Measurements from ENCODE around the gene NUBP2. TPM values are rescaled to one million over a fixed set of nuclear protein-coding genes. Genes with fewer than 3 reads are reported as not detected.

The NUBP2 gene
- total and polyA plus RNA-seq, 2 donors (not counting 1 experiment from before 2014, with no cell fraction given) = 13.5 to 43.6 TPM

DNA sequence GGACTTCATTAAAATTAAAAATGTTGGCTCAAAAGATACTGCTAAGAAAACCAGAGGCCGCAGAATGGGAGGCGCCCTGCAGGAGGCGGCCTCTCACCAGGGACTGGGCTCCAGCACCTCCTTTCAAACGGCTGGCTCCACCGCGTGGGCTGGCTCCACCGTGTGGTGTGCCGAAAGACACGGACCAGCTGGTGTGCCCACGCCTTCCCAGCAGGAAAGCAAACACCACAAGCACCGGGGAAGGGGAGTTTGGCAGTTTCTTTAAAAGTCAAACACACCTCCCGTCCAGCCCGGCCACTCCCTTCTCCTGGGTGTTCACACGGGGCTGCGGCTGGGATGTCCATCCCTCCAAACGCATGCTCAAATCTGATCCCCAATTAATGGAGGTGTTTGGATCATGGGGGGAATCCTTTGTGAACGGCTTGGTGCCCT is 30.0 kb downstream of the NUBP2 start:
- Histone ChIP-seq H3K27ac (ENCODE audit: insufficient read depth, low read length) (no peak overlapping the region), H3K4me2 (ENCODE audit: extremely low read depth, insufficient read depth, low read length) (no peak overlapping the region), H3K4me3 (replicated peaks in 1 of 4; ENCODE audit: control extremely low read depth in 1 of 4, insufficient read depth in 1 of 4, low read depth in 3 of 4, low read length in 4 of 4) (no peak overlapping the region), H3K79me2 (ENCODE audit: control insufficient read depth, insufficient read depth, low read length) (no peaks in the 10 kb centered on the region), H3K36me3 (ENCODE audit: control insufficient read depth, insufficient read depth, low read length) (peaks cover 10% of the 10 kb centered on the region), H2AFZ (ENCODE audit: low read length) (peak overlapping the region; percentile 59), H3K9ac (ENCODE audit: insufficient read depth, low read length) (no peak overlapping the region), H3K27me3 (ENCODE audit: control insufficient read depth, insufficient read depth, low read length) (no peaks in the 10 kb centered on the region), H3K9me3 (ENCODE audit: control insufficient read depth, insufficient read depth, low read depth, low read length) (no peaks in the 10 kb centered on the region), H3K4me1 (ENCODE audit: control insufficient read depth, extremely low read depth, insufficient read depth, low read length) (peaks cover 3% of the 10 kb centered on the region), H4K20me1 (ENCODE audit: control insufficient read depth, extremely low read depth, insufficient read depth, low read length) (no peaks in the 10 kb centered on the region)
- TF ChIP-seq, protein P1, sequence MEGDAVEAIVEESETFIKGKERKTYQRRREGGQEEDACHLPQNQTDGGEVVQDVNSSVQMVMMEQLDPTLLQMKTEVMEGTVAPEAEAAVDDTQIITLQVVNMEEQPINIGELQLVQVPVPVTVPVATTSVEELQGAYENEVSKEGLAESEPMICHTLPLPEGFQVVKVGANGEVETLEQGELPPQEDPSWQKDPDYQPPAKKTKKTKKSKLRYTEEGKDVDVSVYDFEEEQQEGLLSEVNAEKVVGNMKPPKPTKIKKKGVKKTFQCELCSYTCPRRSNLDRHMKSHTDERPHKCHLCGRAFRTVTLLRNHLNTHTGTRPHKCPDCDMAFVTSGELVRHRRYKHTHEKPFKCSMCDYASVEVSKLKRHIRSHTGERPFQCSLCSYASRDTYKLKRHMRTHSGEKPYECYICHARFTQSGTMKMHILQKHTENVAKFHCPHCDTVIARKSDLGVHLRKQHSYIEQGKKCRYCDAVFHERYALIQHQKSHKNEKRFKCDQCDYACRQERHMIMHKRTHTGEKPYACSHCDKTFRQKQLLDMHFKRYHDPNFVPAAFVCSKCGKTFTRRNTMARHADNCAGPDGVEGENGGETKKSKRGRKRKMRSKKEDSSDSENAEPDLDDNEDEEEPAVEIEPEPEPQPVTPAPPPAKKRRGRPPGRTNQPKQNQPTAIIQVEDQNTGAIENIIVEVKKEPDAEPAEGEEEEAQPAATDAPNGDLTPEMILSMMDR (conservative IDR thresholded peaks at IDR 0.05 in 1 of 2, IDR thresholded peaks at IDR 0.05 in 1 of 2; ENCODE audit: low read depth in 1 of 2, low read length in 2 of 2) = peak; percentile 63 to 75
- no peak for TF ChIP-seq EZH2 (IDR thresholded peaks at IDR 0.05; ENCODE audit: low read length, missing control alignments)
- DNase-seq (ENCODE audit: low read depth in 2 of 2) = peak; percentile 71 to 89

- Histone ChIP-seq H3K4me3 (replicated peaks in 1 of 4; ENCODE audit: control extremely low read depth in 1 of 4, insufficient read depth in 1 of 4, low read depth in 3 of 4, low read length in 4 of 4) (no peak overlapping the region), H2AFZ (ENCODE audit: low read length) (no peak overlapping the region), H3K4me2 (ENCODE audit: extremely low read depth, insufficient read depth, low read length) (no peak overlapping the region), H3K27ac (ENCODE audit: insufficient read depth, low read length) (no peak overlapping the region), H3K27me3 (ENCODE audit: control insufficient read depth, insufficient read depth, low read length) (no peaks in the 10 kb centered on the region), H3K79me2 (ENCODE audit: control insufficient read depth, insufficient read depth, low read length) (no peaks in the 10 kb centered on the region), H3K4me1 (ENCODE audit: control insufficient read depth, extremely low read depth, insufficient read depth, low read length) (peaks cover 3% of the 10 kb centered on the region), H3K36me3 (ENCODE audit: control insufficient read depth, insufficient read depth, low read length) (peaks cover 7% of the 10 kb centered on the region), H3K9ac (ENCODE audit: insufficient read depth, low read length) (no peak overlapping the region), H4K20me1 (ENCODE audit: control insufficient read depth, extremely low read depth, insufficient read depth, low read length) (no peaks in the 10 kb centered on the region), H3K9me3 (ENCODE audit: control insufficient read depth, insufficient read depth, low read depth, low read length) (no peaks in the 10 kb centered on the region)
- no peak for DNase-seq (ENCODE audit: low read depth in 2 of 2)
- TF ChIP-seq, protein P1 (conservative IDR thresholded peaks at IDR 0.05 in 1 of 2, IDR thresholded peaks at IDR 0.05 in 1 of 2; ENCODE audit: low read depth in 1 of 2, low read length in 2 of 2) = no peak
- TF ChIP-seq EZH2 (IDR thresholded peaks at IDR 0.05; ENCODE audit: low read length, missing control alignments) = no peak
These were observed 32.7 kb downstream of the NUBP2 start for GRCh38 chr16:1815461-1815860.

DNA sequence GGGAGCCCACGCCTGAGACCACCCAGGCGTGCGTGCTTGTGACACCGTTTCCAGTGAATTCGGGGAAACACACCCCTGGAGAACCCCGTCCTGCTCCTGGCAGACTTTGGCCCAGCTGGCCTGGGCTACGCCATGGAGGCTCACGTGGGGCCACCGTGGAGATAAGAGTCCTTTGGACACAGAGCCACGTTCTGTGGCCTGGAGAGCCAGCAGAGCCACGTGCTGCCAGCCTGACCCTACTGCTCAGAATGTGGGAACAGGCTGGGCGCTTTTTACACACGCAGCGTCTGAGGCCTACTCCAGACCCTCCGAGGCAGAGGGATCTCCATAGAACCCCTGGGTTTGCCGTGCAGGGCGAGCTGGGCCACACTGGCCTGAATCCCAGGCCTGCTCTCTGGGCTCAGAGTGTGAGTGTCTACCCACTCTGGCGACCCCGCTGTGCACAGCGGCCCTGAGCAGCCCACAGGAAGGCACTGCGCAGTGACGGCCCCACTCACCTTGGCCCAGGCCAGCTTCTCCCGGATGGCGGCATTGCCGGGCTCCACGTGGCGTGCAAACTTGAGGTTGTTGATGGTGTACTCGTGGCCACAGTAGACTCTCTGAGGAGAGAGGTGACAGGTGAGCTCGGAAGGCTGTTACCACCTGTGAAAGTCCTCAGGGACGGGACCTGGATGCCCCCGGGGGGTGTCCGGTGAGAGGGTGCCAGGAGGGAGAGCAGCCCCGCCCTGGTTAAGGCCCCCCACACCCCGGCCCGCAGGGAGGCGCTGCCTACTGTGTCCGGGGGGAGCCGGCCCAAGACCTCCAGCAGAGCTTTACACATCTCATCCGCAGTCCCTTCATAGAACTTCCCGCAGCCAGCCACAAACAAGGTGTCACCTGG is 33.9 kb downstream of the NUBP2 start:
- Histone ChIP-seq H3K9me3 (ENCODE audit: control insufficient read depth, insufficient read depth, low read depth, low read length) (no peaks in the 10 kb centered on the region), H3K79me2 (ENCODE audit: control insufficient read depth, insufficient read depth, low read length) (no peaks in the 10 kb centered on the region), H3K4me2 (ENCODE audit: extremely low read depth, insufficient read depth, low read length) (no peak overlapping the region), H3K4me3 (replicated peaks in 1 of 4; ENCODE audit: control extremely low read depth in 1 of 4, insufficient read depth in 1 of 4, low read depth in 3 of 4, low read length in 4 of 4) (no peak overlapping the region), H4K20me1 (ENCODE audit: control insufficient read depth, extremely low read depth, insufficient read depth, low read length) (no peaks in the 10 kb centered on the region), H3K27ac (ENCODE audit: insufficient read depth, low read length) (no peak overlapping the region), H3K27me3 (ENCODE audit: control insufficient read depth, insufficient read depth, low read length) (no peaks in the 10 kb centered on the region), H3K9ac (ENCODE audit: insufficient read depth, low read length) (no peak overlapping the region), H3K36me3 (ENCODE audit: control insufficient read depth, insufficient read depth, low read length) (peaks cover 10% of the 10 kb centered on the region), H2AFZ (ENCODE audit: low read length) (no peak overlapping the region), H3K4me1 (ENCODE audit: control insufficient read depth, extremely low read depth, insufficient read depth, low read length) (peaks cover 3% of the 10 kb centered on the region)
- TF ChIP-seq, protein P1 (conservative IDR thresholded peaks at IDR 0.05 in 1 of 2, IDR thresholded peaks at IDR 0.05 in 1 of 2; ENCODE audit: low read depth in 1 of 2, low read length in 2 of 2) = no peak
- no peak for TF ChIP-seq EZH2 (IDR thresholded peaks at IDR 0.05; ENCODE audit: low read length, missing control alignments)
- DNase-seq (ENCODE audit: low read depth in 2 of 2) = no peak

Data from fibroblast of lung (primary cell).